ENCODE results near the gene COL27A1. TPM values are rescaled to one million over a fixed set of nuclear protein-coding genes. Genes with fewer than 3 reads are reported as not detected.

Gene COL27A1
- 4.7 and 5.5 TPM in 2 replicates for total RNA-seq

GRCh38 chr9:114155263-114155994, at the start of gene COL27A1:
Gene COL27A1, plus strand, starts transcription at chr9:114155537. Its CDS starts 414 bp downstream, at chr9:114155951.

GRCh38 chr9:114322831-114323531, 167.6 kb downstream of the COL27A1 start, which contains the start of gene ORM1:
Gene ORM1, plus strand, starts transcription at chr9:114323098. Its CDS starts 36 bp downstream, at chr9:114323134.

GRCh38 chr9:114329625-114330022, 174.3 kb downstream of the COL27A1 start, which contains the start of gene ORM2:
Gene ORM2, plus strand, starts transcription at chr9:114329869. Its CDS starts 36 bp downstream, at chr9:114329905.

Other genes starting within 250 kb of the COL27A1 start
- gene AMBP, start 77.2 kb upstream of the COL27A1 start, total RNA-seq, result not detected in 2 replicates
- 0.80 and 0.94 TPM in 2 replicates for gene KIF12, start 56.2 kb upstream of the COL27A1 start, total RNA-seq
- not detected in 2 replicates for gene ORM1, start 167.6 kb downstream of the COL27A1 start, total RNA-seq
- gene ORM2, start 174.3 kb downstream of the COL27A1 start, total RNA-seq, result not detected in 2 replicates
- gene AKNA, start 232.4 kb downstream of the COL27A1 start, total RNA-seq, result 8.0 and 9.3 TPM in 2 replicates

All from mammary microvascular endothelial cell (primary cell).